ENCODE measurements around the gene PKIB.
A peak's percentile ranks its signal among the peaks of the same experiment; 100 is the strongest.
"Not testable (repeated sequence)": the region's sequence is repeated elsewhere in the genome, so short reads cannot be mapped to it uniquely, and the experiment has no call there.

PKIB gene

DNA sequence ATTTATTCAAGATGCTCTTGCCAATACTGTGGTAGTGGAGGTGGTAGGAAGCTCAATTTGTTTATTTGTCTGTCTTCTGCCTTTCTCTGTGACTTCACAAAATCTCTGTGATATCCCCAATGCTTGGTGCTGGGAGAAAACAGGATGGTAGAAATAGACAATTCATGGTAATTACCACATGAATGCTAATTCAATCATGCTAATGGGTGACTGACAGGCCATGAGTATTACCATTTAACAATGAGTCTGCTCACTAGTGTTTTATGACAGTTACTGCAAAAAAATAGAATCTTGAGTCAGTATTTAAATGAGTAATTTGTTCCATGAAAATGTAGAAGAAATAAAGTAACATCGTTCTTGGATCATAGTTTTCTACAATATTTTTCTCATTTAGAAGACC, 117.0 kb downstream of the PKIB start:
- DNase-seq = no peak
- in situ Hi-C loops (cut with HindIII; ENCODE audit: low pct_ligation_motif_present, low pct_unique_long_range_greater_than_20kb, low sequenced_read_pairs) = no loop called here

DNA sequence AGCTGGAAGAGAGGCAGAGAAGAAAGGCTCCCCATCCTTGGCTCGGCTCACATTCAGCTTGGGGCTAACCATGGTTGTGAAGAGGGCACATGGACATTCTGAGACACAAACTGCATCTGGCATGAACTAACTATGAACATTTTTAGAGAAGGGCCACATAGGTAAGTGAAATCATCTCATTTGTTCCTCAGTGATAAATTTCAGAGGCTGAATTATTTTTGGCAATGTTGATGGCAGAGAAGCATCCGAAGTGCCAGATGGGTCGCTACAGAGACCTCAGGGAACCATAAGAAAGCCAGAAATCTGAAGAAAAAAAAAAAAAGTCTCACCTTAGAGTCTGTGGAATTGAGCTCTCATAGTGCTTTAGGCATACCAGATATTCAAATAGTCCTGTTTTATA, 120.1 kb downstream of the PKIB start:
- no peak for DNase-seq
- in situ Hi-C loops (cut with HindIII; ENCODE audit: low pct_ligation_motif_present, low pct_unique_long_range_greater_than_20kb, low sequenced_read_pairs) = no loop called here

DNA sequence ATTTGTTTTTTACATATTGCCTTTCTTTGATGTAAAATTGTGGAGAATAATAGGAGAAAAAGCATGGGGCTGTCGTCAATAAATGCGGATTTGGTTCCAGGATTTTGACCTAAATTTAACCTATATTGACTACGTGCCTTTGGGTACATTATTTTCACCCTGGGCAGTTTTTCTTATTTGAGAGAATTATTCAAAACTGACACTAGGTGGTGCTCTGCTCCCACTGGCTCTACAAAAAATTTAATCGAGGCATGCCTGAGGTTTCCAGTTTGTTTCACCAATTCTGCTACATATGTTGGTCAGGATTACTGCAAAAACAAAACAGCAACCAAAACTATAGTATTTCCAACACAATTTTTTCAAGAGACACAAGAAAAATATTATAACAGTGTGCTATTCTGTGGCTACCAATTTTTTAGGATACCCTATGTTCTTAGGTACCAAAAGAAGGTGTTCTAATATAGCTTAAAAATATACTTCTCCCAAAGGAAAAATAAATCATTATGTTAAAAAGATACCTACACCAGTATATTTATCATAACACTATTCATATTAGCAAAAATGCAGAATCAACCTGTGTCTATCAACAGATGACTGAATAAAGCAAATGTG, 120.7 kb downstream of the PKIB start:
- in situ Hi-C loops (cut with HindIII; ENCODE audit: low pct_ligation_motif_present, low pct_unique_long_range_greater_than_20kb, low sequenced_read_pairs) = no loop called here
- DNase-seq = peak; percentile 39

DNA sequence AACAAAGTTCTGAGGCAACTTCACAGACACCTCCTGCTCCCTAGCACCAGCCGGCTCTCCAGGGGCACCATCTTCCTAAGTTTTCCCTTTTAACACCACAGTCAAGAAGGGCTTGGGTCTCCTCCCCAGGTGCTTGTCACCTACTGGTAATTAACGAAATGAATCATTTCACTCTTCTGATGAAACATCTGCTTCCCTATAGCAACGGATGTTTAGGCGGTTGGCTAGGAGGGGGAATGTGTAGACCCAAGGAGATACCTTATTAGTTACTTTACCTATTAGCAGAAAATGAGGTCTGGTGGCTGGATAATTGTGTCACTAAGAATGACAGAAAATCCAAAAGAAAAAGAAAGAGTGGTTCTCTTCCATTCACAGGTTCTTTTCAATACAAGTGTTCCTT, 123.1 kb downstream of the PKIB start:
- in situ Hi-C loops (cut with HindIII; ENCODE audit: low pct_ligation_motif_present, low pct_unique_long_range_greater_than_20kb, low sequenced_read_pairs) = no loop called here
- DNase-seq = no peak

DNA sequence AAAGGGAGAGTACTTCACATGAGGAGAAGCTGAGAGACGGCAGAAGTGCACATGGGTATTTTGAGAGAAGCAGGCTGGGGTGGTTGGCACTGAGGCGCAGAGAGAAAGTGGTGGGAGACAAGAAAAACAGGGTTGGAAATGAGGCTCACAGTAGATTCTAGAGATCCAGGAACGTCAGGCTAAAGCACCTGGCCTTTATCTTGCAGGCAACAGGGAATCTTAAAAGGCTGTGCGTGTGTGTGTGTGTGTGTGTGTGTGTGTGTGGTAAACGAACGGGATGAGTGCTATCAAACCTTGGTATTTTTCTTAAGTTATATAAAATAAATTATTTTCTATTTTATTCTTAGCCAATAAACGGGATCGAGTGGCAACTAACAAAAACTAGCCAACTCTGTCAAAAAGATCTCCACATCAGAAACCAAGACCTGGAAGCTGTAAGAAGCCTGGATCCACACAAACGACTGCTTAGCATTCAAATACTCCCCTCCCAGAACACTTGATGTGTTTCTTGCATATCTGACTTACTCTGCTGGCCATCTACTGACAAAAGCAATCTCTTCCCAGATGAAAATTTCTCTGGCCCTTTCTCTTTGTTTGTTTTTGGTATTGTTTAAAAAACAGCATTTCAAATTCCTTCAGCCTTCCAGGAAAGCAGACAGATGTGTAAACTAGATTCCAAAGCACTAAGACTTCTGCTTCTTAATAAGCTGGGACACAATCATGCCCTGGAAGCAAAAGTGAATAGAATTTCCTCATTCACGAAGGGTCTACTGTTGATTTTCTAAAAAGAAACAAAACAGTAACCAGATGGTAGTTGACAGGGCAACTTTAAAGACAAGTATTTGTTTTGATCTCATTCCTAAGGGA, 124.6 kb downstream of the PKIB start:
- in situ Hi-C loops (cut with HindIII; ENCODE audit: low pct_ligation_motif_present, low pct_unique_long_range_greater_than_20kb, low sequenced_read_pairs) = no loop called here
- DNase-seq = no peak

GRCh38 chr6:122735582-122735981, 125.4 kb downstream of the PKIB start:
- DNase-seq = no peak
- in situ Hi-C loops (cut with HindIII; ENCODE audit: low pct_ligation_motif_present, low pct_unique_long_range_greater_than_20kb, low sequenced_read_pairs) = no loop called here

DNA sequence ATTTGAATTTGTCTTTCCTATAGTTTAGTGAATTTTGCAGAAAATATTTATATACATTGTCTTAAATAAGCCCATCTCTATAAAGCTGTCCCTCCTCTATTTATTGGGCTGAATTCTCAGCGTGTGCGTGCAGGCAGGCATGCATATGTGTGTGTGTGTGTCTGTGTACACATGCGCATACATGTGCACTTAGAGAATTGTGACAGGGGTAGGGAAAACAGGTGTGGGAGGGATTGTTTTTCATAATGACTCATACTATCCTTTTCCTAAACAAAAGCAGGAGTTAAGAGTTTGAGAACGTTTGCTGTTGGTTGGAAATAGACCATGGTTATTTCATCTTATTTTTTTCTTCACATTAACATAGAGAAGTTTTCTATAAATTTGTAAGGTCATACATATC, 126.0 kb downstream of the PKIB start:
- no peak for DNase-seq
- in situ Hi-C loops (cut with HindIII; ENCODE audit: low pct_ligation_motif_present, low pct_unique_long_range_greater_than_20kb, low sequenced_read_pairs) = no loop called here

DNA sequence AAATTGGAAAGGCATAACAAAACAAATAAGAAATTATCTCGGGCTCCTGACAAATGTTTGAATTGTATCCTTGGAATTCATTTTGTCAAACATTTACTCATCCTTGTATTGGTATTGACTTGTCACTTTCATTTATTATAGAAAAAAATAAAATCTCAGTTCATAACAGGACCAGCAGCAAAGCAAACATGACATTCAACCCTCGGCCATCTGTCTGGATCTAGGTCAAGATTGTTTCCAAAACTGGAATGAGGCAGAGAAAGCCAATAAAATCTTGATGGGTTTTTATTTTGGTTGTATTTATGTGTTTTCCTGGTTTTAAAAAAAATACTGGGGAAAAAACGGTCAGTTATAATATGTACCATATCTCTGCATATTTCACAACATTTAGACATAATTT, 126.4 kb downstream of the PKIB start:
- in situ Hi-C loops (cut with HindIII; ENCODE audit: low pct_ligation_motif_present, low pct_unique_long_range_greater_than_20kb, low sequenced_read_pairs) = no loop called here

DNA sequence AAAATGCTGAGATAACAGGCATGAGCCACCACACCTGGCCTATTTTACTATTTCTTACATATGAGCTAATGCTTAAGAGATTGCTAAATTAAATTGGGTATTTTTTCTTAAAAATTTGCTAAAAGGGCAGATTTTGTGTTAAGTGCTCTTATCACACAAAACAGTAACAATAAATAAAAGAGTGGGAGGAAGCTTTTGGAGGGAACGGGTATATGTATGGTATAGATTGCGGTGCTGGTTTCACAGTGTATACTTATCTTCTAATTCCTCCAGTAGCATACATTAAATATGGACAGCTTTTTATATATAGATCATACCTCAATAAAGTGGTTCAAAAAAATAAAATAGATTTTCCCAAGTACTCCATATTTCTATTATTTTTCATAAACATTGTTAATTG, 129.9 kb downstream of the PKIB start:
- in situ Hi-C loops (cut with HindIII; ENCODE audit: low pct_ligation_motif_present, low pct_unique_long_range_greater_than_20kb, low sequenced_read_pairs) = no loop called here
- no peak for DNase-seq

More for the DNA sequence above, 126.4 kb downstream of the PKIB start:
- no peak for DNase-seq

DNA sequence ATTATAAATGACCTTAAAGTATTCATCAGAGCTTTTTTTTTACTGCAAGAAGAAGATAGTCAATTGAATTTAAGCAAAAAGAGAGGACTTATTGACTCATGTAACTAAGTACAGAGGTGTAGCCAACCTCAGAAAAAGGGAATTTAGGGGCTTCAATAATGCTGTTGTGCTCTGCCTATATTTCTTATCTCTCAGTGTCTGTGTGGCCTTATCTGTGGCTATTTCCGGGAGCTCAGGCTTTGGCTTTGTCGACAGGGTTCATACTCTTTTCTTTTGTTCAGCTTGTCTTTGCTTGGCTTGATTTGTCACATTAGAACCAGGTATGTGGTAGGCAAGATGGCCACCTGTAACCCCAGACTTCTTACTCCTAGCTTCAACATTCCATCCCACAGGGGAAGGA, 130.7 kb downstream of the PKIB start:
- in situ Hi-C loops (cut with HindIII; ENCODE audit: low pct_ligation_motif_present, low pct_unique_long_range_greater_than_20kb, low sequenced_read_pairs) = no loop called here
- DNase-seq = no peak

GRCh38 chr6:122744247-122744646, 134.0 kb downstream of the PKIB start:
- DNase-seq = peak; percentile 8
- in situ Hi-C loops (cut with HindIII; ENCODE audit: low pct_ligation_motif_present, low pct_unique_long_range_greater_than_20kb, low sequenced_read_pairs) = not testable (repeated sequence)

GRCh38 chr6:122744856-122745255, 134.7 kb downstream of the PKIB start:
- DNase-seq; in situ Hi-C loops (cut with HindIII; ENCODE audit: low pct_ligation_motif_present, low pct_unique_long_range_greater_than_20kb, low sequenced_read_pairs): not testable (repeated sequence)

DNA sequence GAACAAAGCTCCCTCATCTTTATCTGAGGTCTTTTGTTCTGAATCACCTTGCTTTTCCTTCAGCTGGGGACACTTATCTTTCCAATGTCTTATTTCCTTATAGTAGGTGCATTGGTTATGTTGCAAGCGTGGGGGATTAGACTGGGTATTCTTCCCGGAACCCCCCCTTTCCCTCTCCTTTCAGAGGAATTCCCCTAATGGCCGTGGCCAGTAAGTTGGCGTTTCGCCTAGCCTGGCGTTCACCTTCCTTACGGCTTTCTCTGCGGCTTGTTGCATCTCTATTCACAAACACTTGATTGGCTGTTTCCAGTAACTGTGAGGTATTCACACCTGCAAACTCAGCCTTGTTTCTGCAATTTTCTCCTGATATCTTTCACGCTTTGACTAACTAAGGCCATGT, 136.5 kb downstream of the PKIB start:
- no peak for DNase-seq
- in situ Hi-C loops (cut with HindIII; ENCODE audit: low pct_ligation_motif_present, low pct_unique_long_range_greater_than_20kb, low sequenced_read_pairs) = no loop called here

DNA sequence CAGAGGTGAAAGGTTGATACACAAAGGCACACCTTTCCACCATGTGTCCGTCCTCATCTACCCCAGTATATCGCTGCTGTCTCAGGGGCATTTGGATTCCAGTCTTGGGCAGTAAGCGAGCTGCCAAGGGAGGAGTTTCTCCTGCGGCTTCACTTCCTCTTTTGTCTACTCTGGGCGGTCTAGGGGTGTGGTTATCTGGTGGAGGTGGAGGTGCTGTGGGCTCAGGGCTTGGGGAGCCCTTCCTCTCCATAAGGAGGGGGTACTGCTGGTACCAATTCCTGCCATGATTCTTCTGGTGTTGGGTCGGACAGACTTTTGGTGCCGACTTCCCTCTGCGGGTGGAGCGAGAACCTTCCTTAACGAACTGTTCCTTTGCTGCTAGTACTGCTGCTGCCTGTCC, 137.4 kb downstream of the PKIB start:
- no peak for DNase-seq
- in situ Hi-C loops (cut with HindIII; ENCODE audit: low pct_ligation_motif_present, low pct_unique_long_range_greater_than_20kb, low sequenced_read_pairs) = no loop called here

GRCh38 chr6:122748945-122749344, 138.7 kb downstream of the PKIB start:
- DNase-seq; in situ Hi-C loops (cut with HindIII; ENCODE audit: low pct_ligation_motif_present, low pct_unique_long_range_greater_than_20kb, low sequenced_read_pairs): not testable (repeated sequence)

DNA sequence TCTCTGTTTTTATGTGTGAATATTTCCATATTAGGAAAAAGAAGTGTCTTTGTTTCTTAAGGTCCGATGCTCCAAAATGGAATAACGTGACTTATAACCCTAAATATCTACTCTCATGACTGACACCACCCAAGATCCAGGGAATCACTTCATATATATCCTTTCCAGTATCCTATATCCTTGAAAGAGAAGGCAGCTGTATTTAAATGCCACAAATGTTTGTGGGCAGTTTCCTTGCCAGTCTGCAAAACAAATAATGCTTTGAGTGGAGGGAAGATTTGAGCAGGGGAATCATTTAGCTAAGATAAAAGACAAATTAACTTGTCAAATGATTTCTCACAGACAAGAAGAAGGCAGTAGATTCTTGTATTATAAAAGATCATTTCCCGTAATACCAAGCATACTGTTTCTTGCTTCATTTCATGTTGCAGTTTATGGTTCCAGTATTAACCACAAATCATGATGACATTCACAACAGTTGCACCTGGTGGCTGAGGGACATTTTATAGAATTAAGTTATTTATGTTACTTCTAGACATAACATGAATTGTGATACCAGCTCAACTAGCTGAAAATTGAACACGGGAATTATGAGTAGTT, 139.3 kb downstream of the PKIB start:
- in situ Hi-C loops (cut with HindIII; ENCODE audit: low pct_ligation_motif_present, low pct_unique_long_range_greater_than_20kb, low sequenced_read_pairs) = no loop called here
- no peak for DNase-seq

- in situ Hi-C loops (cut with HindIII; ENCODE audit: low pct_ligation_motif_present, low pct_unique_long_range_greater_than_20kb, low sequenced_read_pairs) = no loop called here
These were observed 141.1 kb downstream of the PKIB start for GRCh38 chr6:122751326-122751725.

GRCh38 chr6:122752459-122752858, 142.3 kb downstream of the PKIB start:
- no peak for DNase-seq

More at GRCh38 chr6:122751326-122751725, 141.1 kb downstream of the PKIB start:
- DNase-seq = no peak

GRCh38 chr6:122753000-122753687, 142.9 kb downstream of the PKIB start:
- in situ Hi-C loops (cut with HindIII; ENCODE audit: low pct_ligation_motif_present, low pct_unique_long_range_greater_than_20kb, low sequenced_read_pairs) = no loop called here
- no peak for DNase-seq

More at GRCh38 chr6:122752459-122752858, 142.3 kb downstream of the PKIB start:
- in situ Hi-C loops (cut with HindIII; ENCODE audit: low pct_ligation_motif_present, low pct_unique_long_range_greater_than_20kb, low sequenced_read_pairs) = no loop called here
